IPS-NIHi7 (cell line): ENCODE data around the gene FAM236C.
"Not testable (repeated sequence)": the region's sequence is repeated elsewhere in the genome, so short reads cannot be mapped to it uniquely, and the experiment has no call there.

Source experiments
- DNase-seq: peaks from one replicate; pipeline ENCODE4 v3.0.0; 2012; ENCODE audit warnings: mixed read lengths; ENCODE audit errors: extremely low spot score

FAM236C gene

GRCh38 chrX:72912315-72912714, at the start of gene FAM236C:
FAM236C (plus strand) TSS chrX:72912615; CDS start chrX:72912715, 100 bp downstream.
- not testable (repeated sequence) for DNase-seq

GRCh38 chrX:72882898-72883297, 29.5 kb upstream of the FAM236C start:
- DNase-seq = not testable (repeated sequence)

GRCh38 chrX:72889740-72890139, 22.7 kb upstream of the FAM236C start:
- not testable (repeated sequence) for DNase-seq

- DNase-seq = not testable (repeated sequence)
Observed at GRCh38 chrX:72916096-72916495, 3.7 kb downstream of the FAM236C start.

GRCh38 chrX:72932283-72932682, 19.9 kb downstream of the FAM236C start:
- not testable (repeated sequence) for DNase-seq

GRCh38 chrX:72936455-72936854, 24.0 kb downstream of the FAM236C start:
- DNase-seq = not testable (repeated sequence)

GRCh38 chrX:72936882-72937455, 24.6 kb downstream of the FAM236C start:
- not testable (repeated sequence) for DNase-seq

- not testable (repeated sequence) for DNase-seq
Observed at GRCh38 chrX:72937906-72938305, 25.5 kb downstream of the FAM236C start, which contains the start of gene FAM236A. FAM236A (plus strand) TSS chrX:72938206; CDS start chrX:72938263, 57 bp downstream.

GRCh38 chrX:72942272-72942671, 29.9 kb downstream of the FAM236C start:
- DNase-seq = not testable (repeated sequence)

- DNase-seq = not testable (repeated sequence)
Observed at GRCh38 chrX:72943035-72943818, 30.8 kb downstream of the FAM236C start.

- not testable (repeated sequence) for DNase-seq
Observed at GRCh38 chrX:72943819-72944169, 31.4 kb downstream of the FAM236C start, which contains the start of gene DMRTC1. DMRTC1 (minus strand) TSS chrX:72943837; CDS start chrX:72875694, 68,143 bp downstream.

GRCh38 chrX:72959971-72960370, 47.6 kb downstream of the FAM236C start:
- DNase-seq = not testable (repeated sequence)
